Measurements from ENCODE around the gene DAO. TPM values are rescaled to one million over a fixed set of nuclear protein-coding genes. Genes with fewer than 3 reads are reported as not detected.
A peak's percentile ranks its signal among the peaks of the same experiment; 100 is the strongest.

DAO gene
- polyA plus RNA-seq, 1 donor from 2014 or later, result not detected

DNA sequence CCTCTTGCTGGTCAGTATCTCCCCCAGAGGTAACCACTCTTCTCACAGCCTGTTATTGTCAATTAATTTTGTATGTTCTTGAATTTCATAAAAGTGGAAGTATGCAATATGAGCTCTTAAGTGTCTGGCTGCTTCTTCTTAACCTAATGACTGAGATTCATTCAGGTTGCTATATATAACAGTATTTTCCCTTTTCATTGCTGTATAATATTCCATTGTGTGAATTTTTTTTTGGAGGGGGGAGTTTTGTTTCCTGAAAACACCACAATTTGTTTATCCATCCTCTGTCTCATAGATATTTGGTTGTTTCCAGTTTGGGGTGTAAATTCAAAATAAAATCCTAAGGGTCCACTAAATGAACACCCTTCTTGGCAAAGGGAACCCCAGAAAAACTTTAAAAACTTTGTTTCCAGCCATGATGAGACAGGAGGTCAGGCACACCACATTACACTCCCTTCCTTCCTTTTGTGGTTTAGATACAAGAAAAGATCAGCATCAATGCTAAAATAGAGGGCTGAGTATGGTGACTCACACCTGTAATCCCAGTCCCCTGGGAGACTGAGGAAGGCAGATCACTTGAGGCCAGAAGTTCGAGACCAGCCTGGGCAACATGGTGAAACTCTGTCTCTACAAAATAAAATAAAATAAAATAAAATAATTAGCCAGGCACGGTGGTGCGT is 4.1 kb upstream of the DAO start:
- Mint-ChIP-seq H3K4me3 (no peak overlapping the region), H3K9me3 (peaks cover 0 to 4% (median 0%) of the 10 kb centered on the region in 3 donors), H3K36me3 (no peaks in the 10 kb centered on the region), H3K27me3 (no peaks in the 10 kb centered on the region), H3K4me1 (peaks cover 0 to 3% (median 0%) of the 10 kb centered on the region in 3 donors), H3K27ac (no peak overlapping the region)

DNA sequence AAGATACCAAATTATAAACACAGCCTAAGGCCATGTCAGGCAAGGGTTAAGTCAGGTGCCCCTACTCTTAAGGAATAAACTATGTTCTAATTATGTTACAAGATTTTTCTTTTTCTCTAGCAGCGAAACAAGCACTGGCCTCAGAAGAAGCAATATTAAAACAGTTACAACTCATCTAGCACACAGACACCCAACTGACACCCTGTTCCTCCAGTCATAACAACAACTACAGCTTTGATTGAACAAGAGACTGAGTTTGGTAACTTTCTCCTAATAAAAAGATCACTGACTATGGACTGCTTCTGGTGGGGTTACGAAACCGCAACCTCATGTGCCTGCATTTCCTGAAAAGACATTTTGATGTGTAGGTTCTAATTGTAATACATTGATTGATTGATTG is 3.3 kb upstream of the DAO start:
- Mint-ChIP-seq H3K4me3 (no peak overlapping the region), H3K27ac (peak overlapping the region in 1 of 3 donors; percentile 12), H3K4me1 (peaks cover 0 to 3% (median 0%) of the 10 kb centered on the region in 3 donors), H3K9me3 (peaks cover 0 to 4% (median 0%) of the 10 kb centered on the region in 3 donors), H3K27me3 (no peaks in the 10 kb centered on the region), H3K36me3 (no peaks in the 10 kb centered on the region)

- Mint-ChIP-seq H3K27me3 (no peaks in the 10 kb centered on the region), H3K9me3 (no peaks in the 10 kb centered on the region), H3K36me3 (no peaks in the 10 kb centered on the region), H3K4me3 (no peak overlapping the region), H3K4me1 (no peaks in the 10 kb centered on the region), H3K27ac (no peak overlapping the region)
These were observed 2.1 kb downstream of the DAO start for GRCh38 chr12:108881953-108882352.

GRCh38 chr12:108884116-108885012 is 4.5 kb downstream of the DAO start:
- no peak overlapping the region for H3K4me3 Mint-ChIP-seq
- no peak overlapping the region for H3K27ac Mint-ChIP-seq
- H3K9me3 Mint-ChIP-seq, result no peaks in the 10 kb centered on the region
- no peaks in the 10 kb centered on the region for H3K4me1 Mint-ChIP-seq
- H3K36me3 Mint-ChIP-seq, result no peaks in the 10 kb centered on the region
- H3K27me3 Mint-ChIP-seq, result no peaks in the 10 kb centered on the region

DNA sequence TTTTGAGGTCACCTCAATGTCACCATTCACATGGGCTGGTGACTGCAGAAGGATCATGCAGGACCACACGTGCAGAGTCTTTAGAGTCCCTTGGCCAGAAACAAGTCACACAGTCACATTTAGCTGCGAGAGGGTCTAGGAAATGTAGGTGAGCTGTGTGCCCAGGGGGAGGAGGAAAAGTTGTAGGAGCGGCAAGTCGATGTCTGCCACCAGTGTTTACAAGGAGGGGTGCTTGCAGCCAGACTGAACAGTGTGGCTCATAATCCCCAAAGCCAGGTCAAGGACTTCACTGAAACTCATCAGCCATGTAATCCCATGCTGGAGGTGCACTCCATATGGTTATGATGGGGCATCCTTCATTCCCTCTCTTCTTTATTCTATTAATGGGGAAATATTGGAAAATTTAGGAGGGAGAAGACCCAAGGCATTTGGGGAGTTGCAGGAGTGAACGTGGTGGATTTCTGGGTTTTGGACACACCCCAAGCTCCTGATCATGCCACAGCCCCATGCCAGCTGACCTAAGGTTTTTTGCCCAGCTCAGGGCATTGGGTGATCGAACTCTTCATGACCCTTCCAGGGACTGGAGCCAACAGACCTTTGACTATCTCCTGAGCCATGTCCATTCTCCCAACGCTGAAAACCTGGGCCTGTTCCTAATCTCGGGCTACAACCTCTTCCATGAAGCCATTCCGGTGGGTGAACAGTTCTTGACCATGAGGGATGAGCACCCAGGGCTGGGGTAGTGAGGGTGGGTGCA is 7.2 kb downstream of the DAO start:
- no peaks in the 10 kb centered on the region for H3K4me1 Mint-ChIP-seq
- no peak overlapping the region for H3K27ac Mint-ChIP-seq
- no peak overlapping the region for H3K4me3 Mint-ChIP-seq
- no peaks in the 10 kb centered on the region for H3K27me3 Mint-ChIP-seq
- no peaks in the 10 kb centered on the region for H3K36me3 Mint-ChIP-seq
- H3K9me3 Mint-ChIP-seq, result peaks cover 0 to 4% (median 2%) of the 10 kb centered on the region in 3 donors

GRCh38 chr12:108888031-108888430 is 8.1 kb downstream of the DAO start:
- no peaks in the 10 kb centered on the region for H3K27me3 Mint-ChIP-seq
- no peaks in the 10 kb centered on the region for H3K4me1 Mint-ChIP-seq
- no peak overlapping the region for H3K27ac Mint-ChIP-seq
- H3K36me3 Mint-ChIP-seq, result no peaks in the 10 kb centered on the region
- peaks cover 0 to 4% (median 2%) of the 10 kb centered on the region in 3 donors for H3K9me3 Mint-ChIP-seq
- H3K4me3 Mint-ChIP-seq, result no peak overlapping the region

DNA sequence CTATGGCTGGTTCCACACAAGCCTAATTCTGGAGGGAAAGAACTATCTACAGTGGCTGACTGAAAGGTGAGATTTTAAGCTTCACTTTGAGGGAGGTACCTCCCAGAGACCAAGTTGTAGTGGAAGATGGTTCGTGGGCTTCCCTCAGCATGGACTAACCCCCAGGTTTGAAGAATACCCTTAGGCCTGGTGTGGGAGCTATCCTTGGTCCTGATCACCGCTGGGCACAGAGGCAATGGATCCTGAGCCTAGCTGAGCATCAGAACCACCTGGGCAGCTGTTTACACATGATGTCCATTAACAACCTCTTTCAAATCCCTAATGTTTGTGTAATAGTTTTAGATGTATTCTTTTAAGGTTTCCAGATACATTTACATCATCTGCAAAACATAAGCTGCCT is 10.3 kb downstream of the DAO start:
- no peak overlapping the region for H3K27ac Mint-ChIP-seq
- no peak overlapping the region for H3K4me3 Mint-ChIP-seq
- H3K9me3 Mint-ChIP-seq, result peaks cover 0 to 4% (median 2%) of the 10 kb centered on the region in 3 donors
- no peaks in the 10 kb centered on the region for H3K27me3 Mint-ChIP-seq
- no peaks in the 10 kb centered on the region for H3K4me1 Mint-ChIP-seq
- H3K36me3 Mint-ChIP-seq, result no peaks in the 10 kb centered on the region

GRCh38 chr12:108895220-108895802 is 15.4 kb downstream of the DAO start:
- Mint-ChIP-seq H3K27ac (no peak overlapping the region), H3K4me3 (no peak overlapping the region), H3K27me3 (no peaks in the 10 kb centered on the region), H3K4me1 (peaks cover 0 to 3% (median 0%) of the 10 kb centered on the region in 3 donors), H3K36me3 (no peaks in the 10 kb centered on the region), H3K9me3 (peaks cover 0 to 3% (median 2%) of the 10 kb centered on the region in 3 donors)

GRCh38 chr12:108896336-108896735 is 16.4 kb downstream of the DAO start:
- H3K36me3 Mint-ChIP-seq, result no peaks in the 10 kb centered on the region
- H3K27ac Mint-ChIP-seq, result no peak overlapping the region
- H3K4me1 Mint-ChIP-seq, result peaks cover 0 to 3% (median 0%) of the 10 kb centered on the region in 3 donors
- H3K27me3 Mint-ChIP-seq, result no peaks in the 10 kb centered on the region
- H3K4me3 Mint-ChIP-seq, result peak overlapping the region in 1 of 4 donors; percentile 0
- H3K9me3 Mint-ChIP-seq, result peaks cover 0 to 3% (median 0%) of the 10 kb centered on the region in 3 donors

- Mint-ChIP-seq H3K27me3 (no peaks in the 10 kb centered on the region), H3K36me3 (no peaks in the 10 kb centered on the region), H3K27ac (no peak overlapping the region), H3K4me1 (peaks cover 0 to 3% (median 0%) of the 10 kb centered on the region in 3 donors), H3K4me3 (peak overlapping the region in 1 of 4 donors; percentile 0), H3K9me3 (peaks cover 0 to 3% (median 0%) of the 10 kb centered on the region in 3 donors)
These were observed 16.9 kb downstream of the DAO start for GRCh38 chr12:108896817-108897216.

- H3K4me3 Mint-ChIP-seq, result no peak overlapping the region
- peaks cover 3% of the 10 kb centered on the region for H3K27me3 Mint-ChIP-seq
- no peak overlapping the region for H3K27ac Mint-ChIP-seq
- peaks cover 0 to 3% (median 0%) of the 10 kb centered on the region in 3 donors for H3K9me3 Mint-ChIP-seq
- no peaks in the 10 kb centered on the region for H3K36me3 Mint-ChIP-seq
- H3K4me1 Mint-ChIP-seq, result peaks cover 0 to 3% (median 0%) of the 10 kb centered on the region in 3 donors
These were observed 19.3 kb downstream of the DAO start for GRCh38 chr12:108899145-108899544.

GRCh38 chr12:108905725-108906124 is 25.8 kb downstream of the DAO start:
- H3K9me3 Mint-ChIP-seq, result peaks cover 0 to 1% (median 0%) of the 10 kb centered on the region in 3 donors
- H3K4me3 Mint-ChIP-seq, result peak overlapping the region in 3 of 4 donors; percentile 25 to 58 (median 34)
- no peaks in the 10 kb centered on the region for H3K36me3 Mint-ChIP-seq
- H3K27me3 Mint-ChIP-seq, result peaks cover 3% of the 10 kb centered on the region
- H3K27ac Mint-ChIP-seq, result no peak overlapping the region
- peaks cover 14 to 18% (median 15%) of the 10 kb centered on the region in 3 donors for H3K4me1 Mint-ChIP-seq

GRCh38 chr12:108906971-108907370 is 27.1 kb downstream of the DAO start:
- H3K27me3 Mint-ChIP-seq, result peaks cover 3% of the 10 kb centered on the region
- no peak overlapping the region for H3K4me3 Mint-ChIP-seq
- peaks cover 14 to 18% (median 15%) of the 10 kb centered on the region in 3 donors for H3K4me1 Mint-ChIP-seq
- H3K36me3 Mint-ChIP-seq, result peaks cover 3% of the 10 kb centered on the region
- peaks cover 0 to 1% (median 0%) of the 10 kb centered on the region in 3 donors for H3K9me3 Mint-ChIP-seq
- H3K27ac Mint-ChIP-seq, result no peak overlapping the region

GRCh38 chr12:108907839-108908351 is 28.0 kb downstream of the DAO start:
- H3K36me3 Mint-ChIP-seq, result peaks cover 3% of the 10 kb centered on the region
- H3K27me3 Mint-ChIP-seq, result peaks cover 3% of the 10 kb centered on the region
- peaks cover 0 to 1% (median 0%) of the 10 kb centered on the region in 3 donors for H3K9me3 Mint-ChIP-seq
- peak overlapping the region in 1 of 4 donors; percentile 63 for H3K4me3 Mint-ChIP-seq
- H3K4me1 Mint-ChIP-seq, result peaks cover 14 to 18% (median 15%) of the 10 kb centered on the region in 3 donors
- H3K27ac Mint-ChIP-seq, result no peak overlapping the region

Measured in IgD-negative memory B cell (primary cell).